GM20431 (cell line): Measurements from ENCODE around the gene INPP5A.
"Not testable (repeated sequence)": the region's sequence is repeated elsewhere in the genome, so short reads cannot be mapped to it uniquely, and the experiment has no call there.

Source experiments
- in situ Hi-C: fragments of 300-500 bp; cut with MseI, MboI; formaldehyde crosslinking; loops from one replicate; pipeline ENCODE4 v1.15.0; 2020; ENCODE audit warnings: low sequenced_read_pairs; ENCODE audit not compliant: unreplicated experiment

The INPP5A gene

DNA sequence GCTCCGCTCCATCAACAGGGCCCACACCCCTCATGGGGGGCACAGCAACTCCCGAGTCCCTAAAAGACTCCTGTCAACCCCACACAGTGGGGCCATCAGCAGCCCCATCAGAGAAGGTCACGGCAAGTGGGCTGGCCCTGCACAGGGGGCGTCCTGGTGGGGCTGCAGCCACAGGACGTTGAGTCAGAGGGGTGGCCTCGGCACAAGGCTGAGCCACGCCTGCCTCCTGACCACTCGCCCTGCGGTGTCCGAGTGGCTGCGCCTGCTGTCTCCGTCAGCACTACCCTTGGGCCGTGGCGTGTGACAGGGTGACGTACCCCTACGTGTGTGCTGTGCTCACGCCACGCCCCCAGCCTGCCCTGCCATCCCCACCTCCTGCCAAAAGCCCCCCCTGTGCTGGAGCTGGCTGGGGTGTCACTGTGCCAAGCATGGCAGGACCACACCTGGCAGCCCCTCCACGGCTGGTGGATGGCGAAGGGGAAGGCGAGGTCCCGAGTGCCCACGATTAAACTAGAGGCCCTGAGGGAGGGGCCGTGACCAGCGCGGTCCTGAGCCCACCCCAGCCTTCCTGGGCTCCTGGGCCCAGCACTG is 274.4 kb downstream of the INPP5A start:
- in situ Hi-C loops = no loop called here

DNA sequence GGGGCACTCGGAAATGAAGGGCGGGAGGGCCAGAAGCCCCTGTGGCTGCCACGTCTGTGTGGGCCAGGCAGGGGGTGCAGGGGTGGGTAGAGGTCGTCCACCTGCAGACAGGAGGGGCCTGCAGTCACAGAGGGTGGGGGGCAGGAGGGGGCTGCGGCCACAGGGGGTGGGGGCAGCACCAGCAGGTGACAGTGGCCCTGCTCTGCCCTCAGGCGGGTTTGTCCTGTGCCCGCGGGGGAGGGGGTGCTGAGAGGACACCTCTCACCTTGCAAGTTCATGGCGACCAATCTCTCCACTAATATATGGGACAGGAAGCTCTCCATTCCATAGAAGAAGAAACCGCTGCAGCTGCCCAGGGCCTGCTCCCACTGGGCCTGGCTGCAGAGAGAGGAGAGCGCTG is 274.9 kb downstream of the INPP5A start:
- in situ Hi-C loops = no loop called here

DNA sequence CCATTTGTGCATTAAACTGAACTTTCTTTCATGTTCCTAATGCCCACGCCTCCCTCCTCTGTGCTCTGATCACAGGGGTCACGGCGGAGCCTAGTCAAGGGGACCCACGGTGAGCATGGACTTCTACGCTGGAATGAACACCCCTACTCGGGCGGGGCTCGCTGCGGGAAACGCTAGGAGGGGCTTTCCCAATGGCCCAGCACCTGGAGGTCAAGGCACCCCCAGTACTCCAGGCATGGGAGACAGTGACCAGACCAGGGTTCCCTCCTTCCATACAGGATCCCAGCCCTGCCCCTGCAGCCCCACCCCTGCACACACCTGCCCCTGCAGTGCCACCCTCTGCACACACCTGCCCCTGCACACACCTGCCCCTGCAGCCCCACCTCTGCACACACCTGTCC is 275.4 kb downstream of the INPP5A start:
- in situ Hi-C loops = no loop called here

DNA sequence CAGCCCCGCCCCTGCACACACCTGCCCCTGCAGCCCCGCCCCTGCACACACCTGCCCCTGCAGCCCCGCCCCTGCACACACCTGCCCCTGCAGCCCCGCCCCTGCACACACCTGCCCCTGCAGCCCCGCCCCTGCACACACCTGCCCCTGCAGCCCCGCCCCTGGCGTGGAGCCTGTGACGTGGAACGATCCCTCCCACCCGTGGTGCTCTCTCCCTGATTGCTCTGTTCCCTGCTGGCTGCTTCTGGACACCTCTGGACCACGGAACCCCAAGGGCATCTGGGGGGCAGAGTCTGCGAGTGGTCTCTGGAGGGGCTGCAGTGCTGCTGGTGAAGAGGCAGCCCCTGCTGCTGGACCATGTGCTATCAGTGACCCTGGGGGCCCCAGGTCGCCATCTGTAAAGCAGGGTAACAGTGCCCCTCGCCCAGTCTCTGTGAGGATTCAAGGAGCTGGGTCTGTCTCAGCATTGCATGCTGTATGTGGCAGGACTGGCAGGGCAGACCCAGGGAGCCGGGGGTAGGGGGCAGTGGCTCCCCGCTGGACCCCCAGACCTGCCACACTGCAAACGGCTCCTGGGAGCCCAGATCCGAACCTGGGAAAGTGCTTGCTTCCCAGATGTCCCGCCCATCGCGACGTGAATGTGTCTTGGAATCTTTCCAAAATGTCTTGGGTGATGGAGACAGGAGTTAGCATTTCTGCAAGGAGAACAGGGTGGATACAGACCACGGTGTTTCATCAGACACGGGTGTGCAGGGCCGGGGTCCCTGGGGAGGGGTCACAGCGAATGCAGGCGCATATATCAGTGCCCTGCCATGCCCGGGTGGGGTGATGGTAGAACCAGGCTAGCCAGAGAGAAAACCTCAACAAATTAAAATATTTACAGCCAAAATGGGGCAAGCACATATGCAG is 276.2 kb downstream of the INPP5A start:
- in situ Hi-C loops = no loop called here

DNA sequence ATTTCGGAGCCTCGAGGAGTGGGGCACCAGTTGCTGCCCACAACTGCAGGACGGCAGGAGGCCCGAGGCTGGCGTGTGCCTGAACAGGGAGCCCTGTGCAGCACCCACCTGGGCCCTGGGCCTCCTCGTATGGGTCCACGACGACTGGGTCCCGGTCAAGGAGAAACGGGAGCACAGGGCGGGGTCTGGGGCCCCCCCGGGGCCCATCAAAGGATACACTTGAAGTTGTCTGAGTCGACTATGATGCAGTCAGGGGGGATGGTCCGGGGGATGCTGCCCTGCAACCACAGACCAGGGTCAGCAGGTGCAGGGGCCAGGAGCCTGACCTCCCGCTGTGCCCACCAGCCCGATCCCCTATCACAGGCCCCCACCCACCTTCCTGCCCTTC is 276.9 kb downstream of the INPP5A start:
- in situ Hi-C loops = no loop called here

DNA sequence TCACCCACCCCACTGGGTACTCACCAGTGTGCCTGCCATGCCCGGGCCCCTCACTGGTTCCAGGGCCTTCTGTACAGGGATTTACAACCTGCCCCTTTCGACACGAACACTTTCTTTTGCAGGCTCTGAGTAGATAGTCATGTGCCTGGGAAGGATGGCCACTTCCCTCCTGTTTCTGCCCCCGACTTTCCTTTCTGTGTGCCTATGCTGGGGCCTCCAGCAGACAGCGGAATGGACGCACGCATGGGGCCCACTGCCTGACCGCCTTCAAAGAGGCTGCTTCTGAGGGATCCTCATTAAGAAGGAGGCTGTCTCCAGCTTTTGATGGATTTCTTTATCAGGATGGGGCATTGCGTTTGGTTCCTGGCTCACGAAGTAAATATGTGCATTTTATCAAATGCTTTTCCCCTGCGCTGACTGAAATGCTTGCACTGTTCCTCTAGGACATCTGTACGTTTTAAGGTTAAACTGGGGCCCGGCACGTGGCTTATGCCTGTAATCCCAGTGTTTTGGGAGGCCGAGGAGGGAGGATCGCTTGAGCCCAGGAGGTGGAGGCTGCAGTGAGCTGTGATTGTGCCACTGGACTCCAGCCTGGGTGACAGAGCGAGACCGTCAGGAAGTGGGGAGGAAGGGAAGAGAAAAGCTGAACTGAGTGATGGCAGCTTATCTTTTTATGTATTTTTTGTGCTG is 277.7 kb downstream of the INPP5A start:
- in situ Hi-C loops = no loop called here

DNA sequence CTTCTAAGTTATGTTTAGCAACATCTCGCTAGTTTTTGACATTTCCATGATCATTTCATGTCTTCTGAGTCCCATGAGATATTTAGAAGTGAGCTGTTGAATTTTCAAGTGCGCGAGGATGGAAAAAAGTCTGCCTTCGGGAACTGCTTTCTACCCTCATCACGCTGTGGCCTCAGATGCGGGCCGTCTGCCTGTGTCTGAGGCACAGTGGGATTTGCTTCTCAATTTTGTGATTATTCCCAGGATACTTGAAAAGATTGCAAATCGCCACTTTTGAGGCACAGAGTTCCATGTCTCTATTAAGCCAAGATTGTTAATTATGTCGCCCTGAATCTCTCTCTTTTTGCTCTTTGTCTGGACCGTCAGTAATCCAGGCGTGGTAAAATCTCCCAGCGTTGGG is 279.1 kb downstream of the INPP5A start:
- in situ Hi-C loops = no loop called here

DNA sequence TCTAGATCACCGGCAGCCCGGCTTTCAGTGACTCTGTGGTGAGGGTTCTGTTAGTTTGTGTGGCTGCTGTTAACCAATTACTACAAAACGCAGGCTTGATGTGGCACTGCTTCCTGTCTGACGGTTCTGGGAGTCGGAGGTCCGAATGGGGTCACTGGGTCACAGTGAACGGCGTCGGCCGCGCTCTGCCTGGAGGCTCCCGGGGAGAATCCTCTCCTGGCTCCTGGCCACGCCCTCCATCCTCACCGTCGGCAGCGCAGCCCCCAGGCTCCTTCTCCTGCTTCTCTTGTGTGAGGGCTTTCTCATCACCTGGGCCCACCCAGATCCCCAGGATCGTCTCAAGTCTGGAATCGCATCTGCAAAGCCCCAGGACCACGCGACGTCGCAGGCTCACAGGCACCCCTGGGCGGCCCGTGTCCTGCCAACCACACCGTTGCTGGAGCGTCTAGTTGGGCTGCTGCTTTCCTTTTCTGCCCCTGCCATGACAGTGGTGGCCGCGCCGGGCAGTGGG is 280.2 kb downstream of the INPP5A start:
- in situ Hi-C loops = no loop called here

DNA sequence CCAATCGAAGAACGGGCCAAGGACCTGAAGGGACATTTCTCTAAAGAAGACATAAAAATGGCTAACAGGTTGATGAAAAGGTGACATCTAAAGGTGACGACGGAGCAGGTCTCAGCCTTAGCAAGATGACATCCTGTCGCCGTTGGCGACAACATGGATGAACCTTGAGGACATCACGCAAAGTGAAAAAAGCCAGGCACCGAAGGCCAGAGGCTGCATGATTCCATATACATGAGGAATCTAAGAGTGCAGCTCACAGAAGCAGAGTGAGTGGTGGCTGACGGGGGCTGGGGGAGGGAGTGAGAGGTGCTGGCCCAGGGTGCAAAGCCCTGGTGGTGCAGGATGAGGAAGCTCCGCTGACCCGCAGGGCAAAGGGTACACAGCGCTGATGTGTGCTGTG is 282.5 kb downstream of the INPP5A start:
- in situ Hi-C loops = no loop called here

DNA sequence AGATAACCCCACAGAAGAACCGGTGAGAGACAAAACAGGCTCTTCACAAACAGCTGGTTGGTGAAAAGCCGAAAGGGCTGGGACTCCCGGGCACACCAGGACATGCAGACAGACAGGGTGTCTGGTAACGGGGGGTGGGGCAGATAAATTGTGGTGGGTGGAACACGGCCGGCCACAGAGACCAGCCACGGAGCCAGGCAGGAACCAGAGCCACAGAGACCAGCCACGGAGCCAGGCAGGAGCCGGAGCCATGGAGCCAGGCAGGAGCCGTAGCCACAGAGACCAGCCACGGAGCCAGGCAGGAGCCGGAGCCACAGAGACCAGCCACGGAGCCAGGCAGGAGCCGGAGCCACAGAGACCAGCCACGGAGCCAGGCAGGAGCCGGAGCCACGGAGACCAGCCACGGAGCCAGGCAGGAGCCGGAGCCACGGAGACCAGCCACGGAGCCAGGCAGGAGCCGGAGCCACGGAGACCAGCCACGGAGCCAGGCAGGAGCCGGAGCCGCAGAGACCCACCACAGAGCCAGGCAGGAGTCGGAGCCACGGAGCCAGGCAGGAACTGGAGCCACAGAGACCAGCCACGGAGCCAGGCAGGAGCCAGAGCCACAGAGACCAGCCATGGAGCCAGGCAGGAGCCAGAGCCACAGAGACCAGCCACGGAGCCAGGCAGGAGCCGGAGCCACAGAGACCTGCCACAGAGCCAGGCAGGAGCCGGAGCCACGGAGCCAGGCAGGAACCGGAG is 288.4 kb downstream of the INPP5A start:
- in situ Hi-C loops = not testable (repeated sequence)

DNA sequence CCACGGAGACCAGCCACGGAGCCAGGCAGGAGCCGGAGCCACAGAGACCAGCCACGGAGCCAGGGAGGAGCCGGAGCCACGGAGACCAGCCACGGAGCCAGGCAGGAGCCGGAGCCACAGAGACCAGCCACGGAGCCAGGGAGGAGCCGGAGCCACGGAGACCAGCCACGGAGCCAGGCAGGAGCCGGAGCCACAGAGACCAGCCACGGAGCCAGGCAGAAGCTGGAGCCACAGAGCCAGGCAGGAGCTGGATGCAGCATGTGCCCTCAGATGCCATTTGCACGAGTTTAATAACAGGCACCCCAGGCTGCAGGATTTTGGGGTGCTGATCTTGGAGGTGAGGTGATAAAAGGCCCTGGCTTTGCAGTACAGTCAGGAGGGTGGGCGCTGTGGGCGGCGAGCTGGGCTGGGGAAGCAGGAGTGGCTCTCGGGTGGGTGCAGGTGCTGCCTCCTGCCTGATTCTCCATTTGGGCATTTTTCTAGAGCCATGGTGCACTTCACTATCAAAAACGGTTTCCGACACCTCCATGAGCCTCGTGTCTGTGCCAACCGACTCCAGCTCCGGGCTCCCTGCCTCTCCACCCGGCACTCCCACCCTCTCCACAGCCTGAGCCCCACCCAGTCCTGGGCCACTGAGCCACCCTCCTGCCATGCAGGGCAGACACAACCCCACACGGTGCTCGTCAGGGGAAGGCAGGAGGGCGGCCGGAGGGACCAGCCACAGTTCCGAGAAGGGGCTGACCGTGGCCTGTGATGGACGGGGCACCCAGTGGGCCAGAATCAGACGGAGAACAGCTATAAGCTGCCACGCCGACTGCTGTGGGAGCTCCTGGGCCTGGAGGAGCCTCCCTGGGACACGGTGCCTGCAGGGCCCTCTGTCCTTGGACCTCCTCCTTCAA is 289.2 kb downstream of the INPP5A start:
- in situ Hi-C loops = no loop called here

DNA sequence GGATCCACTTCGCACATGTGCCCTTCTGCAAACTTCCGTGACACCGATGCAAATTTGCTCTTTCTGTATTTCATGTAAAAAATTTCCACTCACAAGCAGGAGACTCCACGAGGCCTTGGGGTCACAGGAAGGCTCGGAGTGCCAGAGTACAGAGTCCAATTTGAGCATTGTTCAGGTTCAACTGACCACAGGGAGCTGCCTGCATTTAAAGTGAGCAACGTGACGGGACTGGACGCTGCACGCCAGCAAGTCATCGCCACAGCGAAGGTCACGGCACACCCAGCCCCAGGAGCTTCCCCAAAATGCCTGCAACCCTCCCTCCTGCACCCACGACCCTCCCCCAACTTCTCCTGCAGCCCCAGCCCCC is 289.8 kb downstream of the INPP5A start:
- in situ Hi-C loops = no loop called here

DNA sequence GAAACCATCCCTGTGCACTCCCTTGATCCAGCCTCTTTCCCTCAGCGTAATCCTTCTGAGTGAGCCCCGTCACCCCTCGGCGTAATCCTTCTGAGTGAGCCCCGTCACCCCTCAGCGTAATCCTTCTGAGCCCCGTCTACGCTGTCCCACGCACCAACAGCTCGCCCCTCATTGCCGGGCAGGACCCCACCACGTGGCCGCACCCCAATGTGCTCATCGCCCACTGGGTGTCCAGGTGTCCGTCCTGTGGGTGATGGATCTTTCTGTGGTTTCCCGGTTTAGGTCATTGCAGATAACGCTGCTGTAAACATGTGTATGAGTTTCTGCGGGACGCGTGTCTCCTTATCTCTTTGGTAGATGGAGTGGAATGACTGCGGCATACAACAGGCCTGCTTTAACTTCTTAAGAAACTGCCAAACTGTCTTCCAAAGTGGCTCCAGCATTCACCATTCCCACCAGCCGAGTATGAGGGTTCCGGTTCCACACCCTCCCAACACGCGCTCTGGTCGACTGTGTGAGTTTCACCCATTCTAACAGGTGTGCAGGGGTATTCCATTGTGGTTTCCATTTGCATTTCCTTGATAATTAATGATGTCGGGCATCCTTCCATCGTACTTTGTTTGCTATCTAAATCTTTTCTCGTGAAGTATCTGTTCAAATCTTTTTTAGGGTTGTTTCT is 290.4 kb downstream of the INPP5A start:
- in situ Hi-C loops = no loop called here

DNA sequence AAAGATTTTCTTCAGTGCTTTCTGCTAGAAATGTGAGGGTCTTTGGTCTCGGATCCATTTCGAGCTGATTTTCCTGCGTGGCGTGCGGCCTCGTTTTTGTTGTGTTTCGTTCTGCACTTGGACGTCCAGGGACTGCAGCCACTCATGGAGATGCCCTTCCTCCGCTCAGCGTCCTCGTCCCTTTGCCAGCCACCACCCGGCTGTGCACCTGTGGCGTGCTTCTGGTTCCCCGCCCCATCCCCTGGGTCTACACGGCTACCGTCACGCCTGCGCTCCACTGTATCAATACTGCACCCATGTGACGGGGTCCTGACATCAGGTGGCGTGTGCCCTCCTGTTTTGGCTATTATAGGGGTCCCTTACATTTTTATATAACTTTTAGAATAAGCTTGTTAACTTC is 291.1 kb downstream of the INPP5A start:
- in situ Hi-C loops = no loop called here

DNA sequence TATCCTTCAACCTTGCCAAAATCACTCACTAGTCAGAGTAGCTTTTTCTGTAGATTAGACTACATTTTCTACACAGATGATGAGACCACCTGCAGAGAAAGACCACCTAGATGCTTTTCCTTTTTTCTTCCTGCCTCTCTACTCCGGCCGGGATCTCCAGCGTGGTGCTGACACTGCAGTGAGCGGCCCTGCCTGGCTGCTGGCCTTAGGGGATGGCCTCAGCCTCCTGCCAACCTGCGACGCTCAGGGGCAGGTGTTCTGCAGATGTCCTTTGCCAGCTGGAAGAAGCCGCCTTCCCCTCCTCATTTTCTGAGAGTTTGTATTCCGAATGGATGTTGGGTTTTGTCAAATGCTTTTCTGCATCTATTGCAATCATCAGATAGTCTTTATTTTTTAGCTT is 291.8 kb downstream of the INPP5A start:
- in situ Hi-C loops = no loop called here

DNA sequence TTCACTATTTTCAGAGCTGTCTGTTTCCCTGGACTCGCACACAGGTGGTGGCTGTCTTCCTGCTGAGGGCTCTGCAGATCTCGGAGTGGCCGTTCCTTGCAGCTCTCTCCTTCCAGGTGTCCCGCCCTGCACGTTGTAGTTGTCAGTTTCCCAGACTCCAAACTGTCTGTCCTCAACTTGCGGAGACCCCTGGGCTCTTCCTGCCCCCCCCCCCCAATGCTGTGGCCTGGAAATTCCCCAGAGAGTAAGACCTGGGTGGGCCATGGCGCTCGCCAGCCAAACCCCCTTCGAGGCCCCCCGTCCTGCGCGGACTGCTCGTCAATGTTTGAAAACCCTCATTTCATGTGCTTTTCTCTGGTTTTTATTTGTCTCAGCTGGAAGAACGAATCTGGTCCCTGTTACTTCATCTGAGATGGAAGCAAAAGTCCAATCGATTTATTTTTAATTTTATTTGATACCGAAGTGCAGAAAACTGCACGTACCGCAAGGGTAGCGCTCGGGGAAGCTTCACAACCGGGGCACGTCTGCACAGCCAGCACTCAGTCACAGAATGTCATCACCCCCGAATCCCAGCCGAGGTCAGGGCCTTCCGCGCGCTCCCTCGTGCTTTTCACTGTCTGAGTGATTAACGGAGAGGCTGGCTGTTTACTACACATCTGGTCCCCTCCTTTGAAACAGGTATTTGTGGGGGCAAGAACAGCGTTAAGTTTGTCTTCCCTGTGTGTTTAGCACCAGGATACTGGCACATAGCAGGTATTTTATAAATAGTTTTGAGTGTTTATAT is 294.8 kb downstream of the INPP5A start:
- in situ Hi-C loops = no loop called here
